ENCODE results near the gene CPXM2.

The CPXM2 gene

DNA sequence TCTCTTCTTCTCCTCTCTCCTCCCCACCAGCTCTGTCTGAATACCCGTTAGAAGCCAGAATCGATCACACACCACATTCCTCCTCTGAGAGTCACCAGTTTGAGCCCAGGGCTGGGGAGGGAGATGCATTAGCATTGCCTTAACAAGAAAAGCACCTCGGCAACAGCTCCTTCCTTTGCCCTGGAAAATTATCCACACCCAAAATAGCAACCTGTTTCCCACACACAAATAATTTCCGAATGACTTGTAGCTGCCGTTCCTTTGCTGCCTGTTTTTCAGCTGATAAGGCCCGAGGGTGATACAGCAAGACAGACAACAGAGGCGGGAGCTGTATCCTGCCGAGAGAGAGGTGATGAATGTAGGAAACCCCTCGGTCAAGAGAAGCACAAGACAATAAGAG is 91.3 kb downstream of the CPXM2 start:
- no peak for DNase-seq (ENCODE audit: low spot score)

GRCh38 chr10:123798856-123799255 is 92.8 kb downstream of the CPXM2 start:
- no peak for DNase-seq (ENCODE audit: low spot score)

GRCh38 chr10:123797813-123798212 is 93.8 kb downstream of the CPXM2 start:
- no peak for DNase-seq (ENCODE audit: low spot score)

DNA sequence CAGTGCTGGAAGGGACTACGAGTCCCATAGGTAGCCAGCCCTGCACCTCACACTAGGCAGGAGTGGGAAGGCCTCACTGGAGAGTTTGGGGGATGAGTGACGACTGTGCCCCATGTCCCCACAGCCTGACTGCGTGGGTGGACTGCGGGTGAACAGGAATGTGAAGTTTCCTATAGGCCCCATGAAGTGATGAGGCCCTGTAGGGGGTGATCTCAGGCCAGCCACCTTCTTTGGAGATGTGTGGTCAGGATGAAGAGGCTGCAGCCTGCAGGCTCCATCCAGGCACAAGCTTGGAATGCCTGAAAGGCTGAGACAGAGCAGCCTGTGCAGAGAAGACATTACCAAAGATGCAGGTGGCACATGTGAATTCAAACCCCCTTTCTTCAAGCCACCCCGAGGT is 94.9 kb downstream of the CPXM2 start:
- DNase-seq (ENCODE audit: low spot score): no peak

DNA sequence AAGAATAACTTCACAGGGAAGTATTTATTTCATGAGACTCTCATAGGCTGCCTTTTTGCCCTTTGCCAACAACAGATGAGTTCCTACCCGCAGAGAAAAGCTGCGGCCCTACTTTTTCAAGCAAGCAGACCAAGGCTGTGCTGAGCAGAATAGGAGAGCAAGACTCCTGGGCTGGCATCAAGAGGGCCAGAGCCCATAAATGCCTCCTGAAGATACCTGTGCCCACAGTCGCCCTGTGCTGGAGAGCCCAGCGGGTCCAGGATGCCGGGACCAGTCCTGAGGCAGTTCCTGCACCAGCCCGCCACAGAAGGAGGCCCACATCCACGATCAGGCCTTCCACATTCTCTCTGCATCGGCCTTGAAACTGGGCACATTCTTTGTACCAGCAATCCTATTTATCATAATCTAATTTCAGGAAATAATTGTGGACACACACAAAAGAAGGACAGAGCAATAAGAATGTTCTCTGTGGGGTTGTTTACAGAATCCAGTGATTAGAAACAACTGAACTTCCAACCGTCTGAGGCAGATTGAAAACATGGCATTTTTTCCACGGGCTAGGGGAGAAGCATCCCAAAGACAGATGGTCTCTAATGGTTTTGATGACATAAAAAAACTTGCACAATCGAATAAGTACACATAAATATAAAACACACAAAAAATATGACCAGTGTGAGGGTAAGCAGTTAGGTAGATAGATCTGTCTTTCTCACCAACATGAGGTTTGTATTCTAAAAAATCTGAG is 95.6 kb downstream of the CPXM2 start:
- DNase-seq (ENCODE audit: low spot score): no peak

- no peak for DNase-seq (ENCODE audit: low spot score)
Measured at GRCh38 chr10:123795196-123795780, 96.3 kb downstream of the CPXM2 start.

- DNase-seq (ENCODE audit: low spot score): no peak
Measured at GRCh38 chr10:123792248-123792978, 99.2 kb downstream of the CPXM2 start.

GRCh38 chr10:123790132-123790885 is 101.3 kb downstream of the CPXM2 start:
- no peak for DNase-seq (ENCODE audit: low spot score)

GRCh38 chr10:123788981-123789380 is 102.6 kb downstream of the CPXM2 start:
- DNase-seq (ENCODE audit: low spot score): no peak

GRCh38 chr10:123787566-123787965 is 104.0 kb downstream of the CPXM2 start:
- no peak for DNase-seq (ENCODE audit: low spot score)

DNA sequence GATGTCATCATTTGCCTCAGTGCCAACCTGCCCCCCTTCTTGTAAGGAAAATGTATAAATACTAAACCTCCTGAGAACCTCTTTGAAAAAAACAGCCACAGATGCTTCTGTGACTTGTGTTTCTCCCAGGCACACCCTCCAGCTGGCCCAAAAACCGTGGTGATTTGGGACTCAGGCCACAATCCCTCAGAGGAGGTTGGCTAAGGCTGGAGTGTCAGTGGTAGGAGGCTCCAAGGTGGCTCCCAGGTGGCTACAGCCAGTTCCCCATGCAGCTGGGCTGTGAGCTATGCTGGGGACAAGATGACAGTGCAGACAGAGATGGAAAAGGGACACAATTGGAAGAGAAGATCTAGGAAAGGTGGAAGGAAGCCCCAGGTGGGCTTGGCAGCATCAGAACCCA is 104.7 kb downstream of the CPXM2 start:
- DNase-seq (ENCODE audit: low spot score): no peak

DNA sequence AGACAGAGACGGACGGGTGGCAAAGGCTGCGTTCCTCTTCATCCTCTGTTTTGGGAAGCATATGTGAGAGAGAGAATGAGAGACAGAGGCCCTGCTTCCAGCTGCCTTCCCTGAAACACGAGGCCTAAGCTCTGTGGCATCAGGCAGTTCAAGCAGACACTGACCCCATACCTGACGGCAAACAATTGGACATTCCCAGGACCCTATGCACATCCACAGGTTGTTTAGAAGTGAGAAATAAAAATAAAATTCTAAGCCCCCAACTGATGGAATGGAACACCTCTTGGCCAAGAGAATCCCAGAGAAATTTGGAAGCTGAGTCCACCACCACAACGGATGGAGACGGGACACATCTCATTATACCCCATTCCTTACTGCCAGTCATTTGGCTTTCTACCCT is 105.3 kb downstream of the CPXM2 start:
- no peak for DNase-seq (ENCODE audit: low spot score)

DNA sequence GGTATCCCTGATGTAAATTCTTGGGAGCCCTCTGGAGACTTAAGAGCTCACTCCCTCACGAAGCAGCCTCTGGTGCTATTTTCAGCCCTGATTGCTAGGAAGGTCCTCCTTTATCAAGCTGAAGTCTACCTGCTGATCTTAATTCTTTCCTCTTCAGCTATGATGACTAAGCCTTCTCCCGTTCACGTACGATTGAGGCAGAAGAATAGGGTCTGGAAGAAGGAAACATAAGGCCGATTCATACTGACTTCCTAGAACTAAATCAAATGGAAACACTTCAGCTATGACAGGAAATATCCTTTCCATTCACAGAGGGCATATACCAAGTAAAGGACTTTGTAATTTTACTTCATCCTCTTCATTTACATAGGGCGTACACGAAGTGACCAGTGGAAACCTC is 107.0 kb downstream of the CPXM2 start:
- DNase-seq (ENCODE audit: low spot score): no peak

DNA sequence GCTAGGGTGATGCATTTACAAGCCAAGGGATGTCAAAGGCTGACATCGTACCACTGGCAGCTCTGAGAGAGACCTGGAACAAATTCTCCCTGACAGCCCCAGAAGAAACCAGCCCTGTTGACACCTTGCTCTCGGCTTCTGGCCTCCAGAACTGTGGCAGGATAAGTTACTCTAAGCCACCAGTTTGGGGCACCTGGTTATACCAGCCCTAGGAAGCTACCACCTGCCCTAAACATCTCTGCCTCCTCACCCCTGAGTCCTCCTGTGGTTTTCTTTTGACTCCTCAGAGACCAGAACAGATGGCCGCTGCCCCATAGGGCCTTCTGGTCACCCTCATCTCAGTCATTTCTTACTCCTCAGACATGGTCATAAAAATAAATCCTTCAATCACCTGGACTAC is 107.4 kb downstream of the CPXM2 start:
- no peak for DNase-seq (ENCODE audit: low spot score)

GRCh38 chr10:123783296-123783695 is 108.3 kb downstream of the CPXM2 start:
- DNase-seq (ENCODE audit: low spot score): no peak

DNA sequence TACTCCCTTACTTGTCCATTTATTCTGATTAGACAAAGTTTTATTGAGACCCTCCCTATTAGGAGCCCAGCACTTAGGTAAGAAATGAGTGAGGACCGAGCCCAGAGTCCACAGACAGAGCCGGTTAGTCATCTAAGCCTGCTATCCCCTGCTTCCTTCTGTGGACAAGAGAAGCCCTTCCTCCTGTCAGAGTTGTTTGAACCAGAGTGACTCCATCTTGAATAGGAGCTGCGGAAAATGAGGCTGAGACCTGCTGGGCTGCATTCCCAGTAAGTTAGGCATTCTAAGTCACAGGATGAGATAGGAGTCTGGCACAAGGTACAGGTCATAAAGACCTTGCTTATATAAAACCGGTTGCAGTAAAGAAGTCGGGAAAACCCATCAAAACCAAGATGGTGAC is 109.1 kb downstream of the CPXM2 start:
- no peak for DNase-seq (ENCODE audit: low spot score)

DNA sequence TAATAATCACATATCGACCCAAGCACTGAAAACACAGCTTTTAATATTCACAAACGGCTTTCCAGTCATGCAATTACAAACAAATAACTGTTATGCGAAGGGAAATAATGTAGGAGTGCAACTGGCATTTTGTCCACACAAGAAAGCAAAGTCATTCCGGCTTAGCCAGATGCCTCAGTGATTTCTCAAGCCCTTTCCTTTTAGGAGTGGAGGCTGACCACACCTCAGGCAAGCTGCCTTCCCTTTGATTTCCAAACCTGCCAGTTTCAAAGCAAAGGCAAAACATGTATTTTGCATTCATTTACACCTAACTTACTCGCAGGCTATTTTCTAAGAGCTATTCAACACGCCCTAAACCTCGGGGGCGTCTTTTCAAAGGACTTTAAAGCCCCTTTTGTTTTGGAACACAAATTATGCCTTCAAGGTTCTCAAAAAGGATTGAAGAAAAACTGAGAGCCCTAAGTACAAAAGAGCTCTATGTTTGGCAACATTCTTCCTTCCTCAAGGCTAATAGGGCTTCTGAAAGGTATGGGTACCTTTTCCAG is 109.6 kb downstream of the CPXM2 start:
- no peak for DNase-seq (ENCODE audit: low spot score)

DNA sequence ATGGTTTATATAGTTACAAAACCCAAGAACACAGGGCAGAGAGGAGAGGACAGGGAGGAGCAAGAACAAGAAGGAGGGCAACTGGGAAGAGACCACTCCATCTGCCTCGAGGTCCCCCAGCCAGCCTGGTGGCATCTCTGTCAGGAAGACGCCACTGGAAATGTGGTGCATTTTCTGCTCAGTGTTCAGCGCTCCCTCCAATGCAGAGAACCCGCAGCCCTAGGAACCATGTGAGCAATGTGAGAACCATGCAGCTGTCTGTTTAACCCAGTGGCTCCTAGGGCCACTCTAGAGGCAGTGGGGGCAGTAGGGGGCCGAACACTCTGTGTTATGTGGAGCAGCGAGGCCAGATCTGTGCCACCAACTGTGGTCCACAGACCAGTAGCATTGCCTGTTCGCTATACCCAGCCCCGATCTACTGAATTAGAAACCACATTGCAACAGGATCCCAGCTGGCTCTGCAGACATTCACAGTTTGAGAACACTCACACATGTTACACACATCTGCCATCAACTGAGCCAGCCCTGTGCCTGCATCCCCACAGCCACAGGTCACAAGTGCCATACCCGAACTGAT is 110.2 kb downstream of the CPXM2 start:
- DNase-seq (ENCODE audit: low spot score): no peak

DNA sequence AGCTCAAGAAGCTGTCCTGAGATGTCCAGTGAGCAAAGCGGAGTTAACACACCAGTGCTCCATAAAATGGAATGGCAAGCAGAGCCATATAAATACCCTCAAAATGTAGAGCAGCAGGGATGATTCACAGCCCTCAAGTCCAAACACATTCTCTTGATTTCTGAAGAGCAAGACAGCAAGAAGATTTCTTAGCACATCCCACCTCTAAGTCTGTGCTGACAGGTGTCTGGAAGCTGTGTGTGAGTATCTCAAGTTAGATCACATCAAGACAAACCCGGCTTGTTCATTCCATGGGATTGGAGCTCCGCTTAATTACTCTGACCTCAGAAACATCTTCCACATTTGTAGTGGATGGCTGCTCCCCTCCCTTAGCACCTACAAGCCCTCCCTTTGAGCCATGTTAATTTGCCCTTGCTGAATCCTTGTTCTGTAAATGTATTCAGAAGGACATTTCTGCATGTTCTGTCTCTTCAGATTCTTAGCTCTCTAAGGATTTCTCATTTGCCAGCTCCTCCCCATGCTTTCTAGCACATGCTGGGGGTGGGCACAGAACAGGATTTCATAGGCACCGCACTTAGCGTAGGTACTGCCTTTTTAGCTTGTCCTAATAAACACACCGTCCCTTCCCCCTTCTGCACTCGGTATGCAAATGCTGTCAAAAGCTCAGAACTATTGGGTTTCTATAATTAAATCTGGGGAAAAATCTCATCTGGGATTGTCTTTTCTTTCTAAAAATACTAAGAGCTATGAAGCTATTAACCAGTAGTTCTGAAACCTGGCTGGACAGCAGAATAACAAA is 112.7 kb downstream of the CPXM2 start:
- no peak for DNase-seq (ENCODE audit: low spot score)

GRCh38 chr10:123777881-123778280 is 113.7 kb downstream of the CPXM2 start:
- DNase-seq (ENCODE audit: low spot score): no peak
